Activated naive CD8-positive, alpha-beta T cell treated with anti-CD3 and anti-CD28 coated beads for 36 hours (primary cell): ENCODE results near the gene IRX5. TPM values are rescaled to one million over a fixed set of nuclear protein-coding genes. Genes with fewer than 3 reads are reported as not detected.

Source experiments
- DNase-seq: peaks from one replicate; pipeline ENCODE4 v3.0.0; 2021
- H3K27ac Mint-ChIP-seq: one replicate; pipeline ENCODE4 v1.8.0; 2022; ENCODE audit warnings: mild to moderate bottlenecking, moderate library complexity, mixed read lengths
- H3K27me3 Mint-ChIP-seq: one replicate; pipeline ENCODE4 v1.8.0; 2022; ENCODE audit warnings: mild to moderate bottlenecking, mixed read lengths
- H3K36me3 Mint-ChIP-seq: one replicate; pipeline ENCODE4 v1.8.0; 2021; ENCODE audit warnings: mild to moderate bottlenecking, mixed read lengths
- H3K4me1 Mint-ChIP-seq: one replicate; pipeline ENCODE4 v1.8.0; 2021; ENCODE audit warnings: mixed read lengths
- H3K4me3 Mint-ChIP-seq: one replicate; pipeline ENCODE4 v1.8.0; 2022; ENCODE audit warnings: mild to moderate bottlenecking, moderate library complexity, mixed read lengths
- H3K9me3 Mint-ChIP-seq: one replicate; pipeline ENCODE4 v1.8.0; 2022; ENCODE audit warnings: mixed read lengths
- total RNA-seq, 2 experiments: library from RNA; stranded (reverse); gene quantifications; one replicate each; pipeline ENCODE4 v1.2.3, GENCODE V29; 2021

IRX5 gene
- total RNA-seq, 2 experiments from 2014 or later, result not detected

GRCh38 chr16:54954220-54954619 lies 23.6 kb downstream of the IRX5 start:
- H3K27ac Mint-ChIP-seq, result no peak overlapping the region

GRCh38 chr16:54955757-54956156 lies 25.1 kb downstream of the IRX5 start:
- H3K36me3 Mint-ChIP-seq, result no peaks in the 10 kb centered on the region
- H3K4me3 Mint-ChIP-seq, result no peak overlapping the region
- peaks cover 26% of the 10 kb centered on the region for H3K27me3 Mint-ChIP-seq
- H3K27ac Mint-ChIP-seq, result no peak overlapping the region
- no peaks in the 10 kb centered on the region for H3K9me3 Mint-ChIP-seq
- H3K4me1 Mint-ChIP-seq, result no peaks in the 10 kb centered on the region
- DNase-seq, result no peak

More at GRCh38 chr16:54954220-54954619, 23.6 kb downstream of the IRX5 start:
- H3K4me3 Mint-ChIP-seq, result no peak overlapping the region
- H3K4me1 Mint-ChIP-seq, result no peaks in the 10 kb centered on the region
- peaks cover 27% of the 10 kb centered on the region for H3K27me3 Mint-ChIP-seq
- no peaks in the 10 kb centered on the region for H3K36me3 Mint-ChIP-seq
- H3K9me3 Mint-ChIP-seq, result no peaks in the 10 kb centered on the region
- no peak for DNase-seq

- no peak for DNase-seq
- Mint-ChIP-seq H3K4me3 (no peak overlapping the region), H3K27ac (no peak overlapping the region), H3K9me3 (no peaks in the 10 kb centered on the region), H3K4me1 (no peaks in the 10 kb centered on the region), H3K36me3 (no peaks in the 10 kb centered on the region), H3K27me3 (peaks cover 14% of the 10 kb centered on the region)
These were observed 26.9 kb downstream of the IRX5 start for GRCh38 chr16:54957403-54958166.

- H3K27ac Mint-ChIP-seq, result no peak overlapping the region
These were observed 31.4 kb downstream of the IRX5 start for GRCh38 chr16:54962045-54962444.

GRCh38 chr16:54964239-54964638 lies 33.6 kb downstream of the IRX5 start:
- Mint-ChIP-seq H3K27me3 (no peaks in the 10 kb centered on the region), H3K27ac (no peak overlapping the region), H3K4me1 (no peaks in the 10 kb centered on the region), H3K4me3 (no peak overlapping the region), H3K36me3 (no peaks in the 10 kb centered on the region), H3K9me3 (no peaks in the 10 kb centered on the region)
- no peak for DNase-seq

More at GRCh38 chr16:54962045-54962444, 31.4 kb downstream of the IRX5 start:
- no peak overlapping the region for H3K4me3 Mint-ChIP-seq
- no peaks in the 10 kb centered on the region for H3K27me3 Mint-ChIP-seq
- H3K4me1 Mint-ChIP-seq, result no peaks in the 10 kb centered on the region
- H3K36me3 Mint-ChIP-seq, result no peaks in the 10 kb centered on the region
- DNase-seq, result no peak
- H3K9me3 Mint-ChIP-seq, result no peaks in the 10 kb centered on the region

- Mint-ChIP-seq H3K9me3 (no peaks in the 10 kb centered on the region), H3K27ac (no peak overlapping the region), H3K36me3 (no peaks in the 10 kb centered on the region), H3K4me1 (no peaks in the 10 kb centered on the region), H3K27me3 (no peaks in the 10 kb centered on the region), H3K4me3 (no peak overlapping the region)
- no peak for DNase-seq
These were observed 34.8 kb downstream of the IRX5 start for GRCh38 chr16:54965464-54965863.

- no peak for DNase-seq
- Mint-ChIP-seq H3K9me3 (no peaks in the 10 kb centered on the region), H3K4me1 (no peaks in the 10 kb centered on the region), H3K27me3 (peaks cover 5% of the 10 kb centered on the region), H3K4me3 (no peak overlapping the region), H3K27ac (no peak overlapping the region), H3K36me3 (no peaks in the 10 kb centered on the region)
These were observed 37.3 kb downstream of the IRX5 start for GRCh38 chr16:54968011-54968410.

- no peaks in the 10 kb centered on the region for H3K36me3 Mint-ChIP-seq
- H3K27ac Mint-ChIP-seq, result no peak overlapping the region
- H3K4me1 Mint-ChIP-seq, result no peaks in the 10 kb centered on the region
- H3K9me3 Mint-ChIP-seq, result no peaks in the 10 kb centered on the region
- no peak for DNase-seq
- H3K27me3 Mint-ChIP-seq, result peaks cover 5% of the 10 kb centered on the region
- no peak overlapping the region for H3K4me3 Mint-ChIP-seq
These were observed 38.1 kb downstream of the IRX5 start for GRCh38 chr16:54968784-54969183.

- Mint-ChIP-seq H3K27ac (no peak overlapping the region), H3K9me3 (no peaks in the 10 kb centered on the region), H3K36me3 (no peaks in the 10 kb centered on the region), H3K4me3 (no peak overlapping the region), H3K27me3 (peaks cover 5% of the 10 kb centered on the region), H3K4me1 (no peaks in the 10 kb centered on the region)
- DNase-seq, result no peak
These were observed 39.4 kb downstream of the IRX5 start for GRCh38 chr16:54970016-54970415.

- DNase-seq, result no peak
- H3K27me3 Mint-ChIP-seq, result peaks cover 5% of the 10 kb centered on the region
- peaks cover 1% of the 10 kb centered on the region for H3K9me3 Mint-ChIP-seq
- no peaks in the 10 kb centered on the region for H3K4me1 Mint-ChIP-seq
- H3K4me3 Mint-ChIP-seq, result no peak overlapping the region
- H3K36me3 Mint-ChIP-seq, result no peaks in the 10 kb centered on the region
- no peak overlapping the region for H3K27ac Mint-ChIP-seq
These were observed 43.7 kb downstream of the IRX5 start for GRCh38 chr16:54974367-54974766.

- DNase-seq, result no peak
- Mint-ChIP-seq H3K27me3 (peaks cover 5% of the 10 kb centered on the region), H3K27ac (no peak overlapping the region), H3K4me1 (no peaks in the 10 kb centered on the region), H3K4me3 (no peak overlapping the region), H3K9me3 (peaks cover 1% of the 10 kb centered on the region), H3K36me3 (no peaks in the 10 kb centered on the region)
These were observed 46.1 kb downstream of the IRX5 start for GRCh38 chr16:54976651-54977200.

- H3K9me3 Mint-ChIP-seq, result peaks cover 1% of the 10 kb centered on the region
- H3K4me1 Mint-ChIP-seq, result no peaks in the 10 kb centered on the region
- no peak overlapping the region for H3K27ac Mint-ChIP-seq
- no peaks in the 10 kb centered on the region for H3K36me3 Mint-ChIP-seq
- DNase-seq, result no peak
- H3K27me3 Mint-ChIP-seq, result peaks cover 5% of the 10 kb centered on the region
- H3K4me3 Mint-ChIP-seq, result no peak overlapping the region
These were observed 46.5 kb downstream of the IRX5 start for GRCh38 chr16:54977211-54977610.

- H3K27ac Mint-ChIP-seq, result no peak overlapping the region
- no peak overlapping the region for H3K4me3 Mint-ChIP-seq
These were observed 50.2 kb downstream of the IRX5 start for GRCh38 chr16:54980821-54981220.

More at GRCh38 chr16:54980821-54981220, 50.2 kb downstream of the IRX5 start:
- H3K9me3 Mint-ChIP-seq, result no peaks in the 10 kb centered on the region
- no peaks in the 10 kb centered on the region for H3K36me3 Mint-ChIP-seq
- H3K4me1 Mint-ChIP-seq, result no peaks in the 10 kb centered on the region
- no peak for DNase-seq
- no peaks in the 10 kb centered on the region for H3K27me3 Mint-ChIP-seq
